NCI-H226 (cell line): ENCODE data around the gene MAP1LC3B.

Experiments
- DNase-seq: peaks from one replicate; pipeline ENCODE4 v3.0.0-alpha.2; 2015

The MAP1LC3B gene

DNA sequence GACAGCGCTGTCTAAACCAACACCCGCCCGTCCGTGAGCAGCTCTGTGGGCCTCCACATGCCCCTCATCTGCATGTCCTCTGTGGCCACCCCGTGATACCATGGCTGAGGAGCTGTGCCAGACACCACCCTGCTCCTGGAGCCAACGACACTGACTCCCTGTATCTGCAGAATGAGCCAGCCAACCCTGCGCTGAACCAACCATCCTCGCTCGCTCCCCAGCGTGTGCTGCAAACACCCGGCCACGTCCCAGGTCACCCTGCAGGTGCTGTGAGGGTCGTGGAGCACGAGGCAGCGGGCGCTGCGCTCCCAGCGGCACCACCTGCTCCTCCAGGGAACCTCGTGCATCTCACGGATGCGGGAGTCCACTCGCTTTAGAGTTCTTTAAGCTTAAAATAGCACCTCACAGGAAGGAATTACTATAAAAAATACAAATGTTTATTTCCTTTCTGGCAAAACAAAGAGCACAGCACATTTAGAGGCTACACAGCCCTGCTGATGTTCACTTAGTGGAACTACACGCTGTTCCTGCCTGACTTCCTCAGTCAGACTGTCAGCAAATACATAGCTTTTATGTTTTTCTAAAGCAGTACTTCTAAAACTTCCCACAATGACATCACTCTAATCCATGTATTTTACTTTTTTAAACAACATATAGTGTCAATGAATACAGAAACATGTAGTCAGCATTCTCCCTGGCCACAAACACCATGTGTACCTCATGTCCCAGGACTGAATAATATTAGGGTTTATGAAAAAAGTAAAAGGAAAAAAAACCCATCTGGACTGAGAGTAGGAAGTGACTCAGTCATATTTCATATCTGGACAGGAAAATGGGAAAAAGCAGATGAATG is 43.5 kb downstream of the MAP1LC3B start:
- no peak for DNase-seq

GRCh38 chr16:87436225-87437172 is 44.4 kb downstream of the MAP1LC3B start:
- no peak for DNase-seq

GRCh38 chr16:87437327-87437726 is 45.2 kb downstream of the MAP1LC3B start:
- no peak for DNase-seq

DNA sequence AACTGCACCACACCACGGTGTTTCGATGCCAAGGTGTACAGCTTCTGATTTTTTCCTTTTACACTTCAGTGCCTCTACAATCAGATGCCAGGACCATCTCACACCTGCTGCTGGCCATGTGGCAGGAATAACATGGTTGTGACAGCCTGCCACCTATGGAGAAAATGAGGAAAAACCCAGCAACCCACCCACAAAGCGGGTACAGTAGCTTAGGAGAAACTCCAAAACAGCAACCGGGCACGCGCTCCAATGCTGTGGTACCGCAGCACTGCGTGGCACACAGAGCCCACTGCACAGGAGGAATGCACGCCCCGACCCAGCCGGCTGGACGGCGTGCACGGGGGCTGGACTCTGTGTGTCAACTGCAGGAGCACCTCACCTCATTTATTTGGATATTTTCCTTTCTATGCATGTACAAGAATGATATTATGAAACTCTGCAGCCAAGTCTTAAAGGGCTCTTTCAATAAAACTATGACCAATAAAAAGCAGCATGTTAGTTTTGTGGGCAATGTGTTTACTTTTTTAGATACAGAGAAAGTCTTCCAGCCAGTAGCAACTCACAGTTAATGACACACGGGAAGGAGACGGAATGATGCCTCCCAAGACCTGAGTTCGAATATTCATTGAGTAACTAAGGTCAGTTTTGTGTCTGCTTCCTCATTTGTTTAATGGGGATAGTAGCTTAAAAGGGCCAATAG is 45.9 kb downstream of the MAP1LC3B start:
- no peak for DNase-seq

DNA sequence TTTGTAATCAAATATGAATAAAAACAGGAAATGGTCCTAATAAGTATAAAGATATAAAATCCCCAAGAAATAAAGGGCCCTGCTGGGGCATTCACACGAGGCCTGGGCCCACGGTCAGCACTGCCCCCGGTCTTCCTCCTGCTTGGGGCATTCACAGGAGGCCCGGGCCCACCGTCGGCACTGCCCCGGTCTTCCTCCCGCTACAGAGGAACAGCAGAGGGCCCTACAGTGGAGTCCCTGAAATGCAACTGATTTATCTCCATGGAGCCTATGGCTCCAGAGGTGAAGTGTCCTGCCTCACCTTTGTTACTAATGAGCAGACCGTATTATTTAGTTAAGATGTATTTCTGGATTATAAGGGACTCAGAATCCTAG is 46.5 kb downstream of the MAP1LC3B start:
- no peak for DNase-seq

DNA sequence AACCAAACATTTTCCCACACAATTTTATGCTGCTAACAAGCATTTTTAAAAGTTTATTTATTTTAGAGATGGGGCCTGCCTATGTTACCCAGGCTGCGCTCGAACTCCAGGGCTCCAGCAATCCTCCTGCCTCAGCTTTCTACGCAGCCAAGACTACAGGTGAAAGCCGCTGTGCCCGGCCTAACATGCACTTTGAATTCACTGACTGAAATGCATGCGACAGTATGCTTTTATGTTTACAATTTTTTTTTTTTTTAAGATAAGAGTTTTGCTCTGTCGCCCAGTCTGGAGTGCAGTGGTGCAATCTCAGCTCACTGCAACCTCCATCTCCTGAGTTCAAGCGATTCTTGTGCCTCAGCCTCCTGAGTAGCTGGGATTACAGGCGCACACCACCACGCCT is 47.8 kb downstream of the MAP1LC3B start:
- DNase-seq: no peak

DNA sequence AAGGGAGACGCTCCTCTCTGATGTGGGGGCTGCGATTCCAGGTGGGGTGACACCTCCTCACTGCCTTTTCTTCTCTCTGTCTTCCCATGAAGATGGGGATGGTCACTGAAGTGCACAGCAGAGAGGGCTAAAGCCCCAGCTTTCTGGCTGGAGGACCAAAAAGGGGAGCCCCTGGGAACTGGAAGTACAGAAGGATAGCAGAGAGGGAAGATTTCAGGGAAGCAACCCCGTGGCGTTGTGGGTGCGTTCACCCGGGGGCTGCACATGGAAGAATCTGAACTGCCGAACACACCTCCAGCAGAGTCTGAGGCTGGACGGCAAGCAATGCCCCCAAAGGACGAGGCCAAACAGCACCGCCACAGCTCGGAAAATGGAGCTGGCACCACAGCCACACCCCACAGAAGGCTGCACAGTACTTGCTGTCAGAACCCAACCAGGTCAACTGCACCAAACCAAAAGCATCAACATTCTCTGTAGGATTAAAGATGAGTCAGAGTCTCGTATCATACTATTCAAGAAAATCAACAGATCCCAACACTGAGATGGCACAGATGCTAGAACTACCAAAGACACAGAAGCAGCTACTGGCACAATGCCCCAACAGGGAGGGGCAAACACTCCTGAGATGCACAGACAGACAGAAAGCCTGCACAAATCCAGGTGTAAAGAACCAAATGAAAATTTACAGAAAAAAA is 49.9 kb downstream of the MAP1LC3B start:
- no peak for DNase-seq

DNA sequence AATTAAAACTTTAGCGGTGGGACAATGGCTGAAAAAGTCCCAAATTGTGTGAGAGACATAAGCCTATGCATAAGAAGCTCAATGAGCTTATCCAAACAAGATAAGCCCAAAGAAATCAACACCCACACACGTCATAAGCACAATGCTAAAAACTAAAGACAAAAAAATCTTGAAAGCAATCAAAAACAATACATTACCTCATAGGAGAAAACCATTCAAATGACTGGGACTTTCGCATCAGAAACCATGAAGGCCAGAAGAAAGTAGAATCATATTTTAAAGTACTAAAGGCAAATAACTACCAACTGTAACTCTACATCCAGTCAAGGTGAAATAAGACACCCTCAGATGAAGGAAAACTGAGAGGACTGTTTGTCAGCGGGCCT is 50.4 kb downstream of the MAP1LC3B start:
- no peak for DNase-seq

DNA sequence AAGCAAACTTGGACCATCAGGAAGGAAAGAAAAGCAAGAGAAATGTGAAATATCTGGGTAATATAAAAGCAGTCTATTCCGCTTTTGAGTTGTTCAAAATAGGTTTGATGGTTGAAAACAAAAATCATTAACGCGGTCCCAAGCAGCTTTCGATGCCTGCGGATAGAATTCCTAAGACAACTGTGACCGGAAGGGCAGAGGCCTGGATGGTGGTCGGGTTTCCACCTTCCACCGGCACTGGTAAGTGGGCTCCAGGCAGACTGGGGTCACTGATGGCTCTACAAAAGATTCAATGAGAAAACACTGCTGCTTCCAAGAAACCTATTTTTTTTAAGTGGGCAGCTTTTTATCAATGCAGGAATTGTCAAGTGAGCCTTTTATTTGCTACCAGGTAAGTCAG is 50.9 kb downstream of the MAP1LC3B start:
- DNase-seq: no peak

- DNase-seq: no peak
Observed at GRCh38 chr16:87443964-87444363, 51.8 kb downstream of the MAP1LC3B start.

GRCh38 chr16:87445486-87445885 is 53.4 kb downstream of the MAP1LC3B start:
- DNase-seq: no peak

GRCh38 chr16:87446479-87446878 is 54.3 kb downstream of the MAP1LC3B start:
- DNase-seq: no peak

GRCh38 chr16:87447323-87447722 is 55.2 kb downstream of the MAP1LC3B start:
- DNase-seq: no peak

DNA sequence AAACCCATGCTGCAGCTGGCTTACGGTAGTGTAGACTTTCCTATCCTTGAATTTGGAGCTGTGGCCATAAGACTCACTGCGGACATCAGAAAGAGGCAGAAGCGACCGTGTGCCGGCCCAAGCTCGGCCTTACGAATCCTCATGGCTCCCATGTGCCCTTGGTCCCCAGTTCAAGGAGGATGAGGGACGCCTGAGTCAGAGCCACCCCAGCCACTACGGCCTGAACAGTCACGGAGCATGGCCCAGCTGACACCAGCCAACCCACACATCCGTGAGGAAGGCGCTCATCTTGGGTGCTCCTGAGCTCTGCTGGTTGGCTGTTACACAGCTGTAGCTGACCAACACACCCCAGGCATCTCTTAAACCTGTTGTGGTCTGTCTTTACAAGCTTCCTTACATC is 56.7 kb downstream of the MAP1LC3B start:
- no peak for DNase-seq

GRCh38 chr16:87451563-87452210 is 59.6 kb downstream of the MAP1LC3B start:
- no peak for DNase-seq

DNA sequence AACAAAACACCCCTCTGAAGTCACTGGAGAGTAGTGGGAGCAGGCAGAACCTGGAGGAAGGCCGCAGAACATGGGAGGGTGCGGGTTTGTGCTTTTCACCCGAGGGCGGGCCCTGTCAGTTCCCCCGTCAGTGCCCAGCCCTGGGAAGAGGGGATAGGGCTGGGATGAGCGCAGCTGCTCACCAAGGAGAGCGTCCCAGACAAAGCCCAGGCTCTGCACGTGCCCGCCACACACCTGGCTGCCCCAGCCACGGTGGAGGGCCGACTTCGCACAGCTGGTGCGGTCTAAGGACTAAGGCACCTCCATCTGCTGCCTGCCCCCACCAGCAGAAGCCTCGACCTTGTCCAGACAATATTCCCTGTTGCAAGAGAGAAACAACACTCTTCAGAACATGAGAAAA is 61.2 kb downstream of the MAP1LC3B start:
- no peak for DNase-seq
